ENCODE measurements around the gene CTCF. TPM values are rescaled to one million over a fixed set of nuclear protein-coding genes. Genes with fewer than 3 reads are reported as not detected.

CTCF gene
- total and polyA plus RNA-seq, 7 experiments from 2014 or later, result 49.8 to 78.6 (median 59.8) TPM

DNA sequence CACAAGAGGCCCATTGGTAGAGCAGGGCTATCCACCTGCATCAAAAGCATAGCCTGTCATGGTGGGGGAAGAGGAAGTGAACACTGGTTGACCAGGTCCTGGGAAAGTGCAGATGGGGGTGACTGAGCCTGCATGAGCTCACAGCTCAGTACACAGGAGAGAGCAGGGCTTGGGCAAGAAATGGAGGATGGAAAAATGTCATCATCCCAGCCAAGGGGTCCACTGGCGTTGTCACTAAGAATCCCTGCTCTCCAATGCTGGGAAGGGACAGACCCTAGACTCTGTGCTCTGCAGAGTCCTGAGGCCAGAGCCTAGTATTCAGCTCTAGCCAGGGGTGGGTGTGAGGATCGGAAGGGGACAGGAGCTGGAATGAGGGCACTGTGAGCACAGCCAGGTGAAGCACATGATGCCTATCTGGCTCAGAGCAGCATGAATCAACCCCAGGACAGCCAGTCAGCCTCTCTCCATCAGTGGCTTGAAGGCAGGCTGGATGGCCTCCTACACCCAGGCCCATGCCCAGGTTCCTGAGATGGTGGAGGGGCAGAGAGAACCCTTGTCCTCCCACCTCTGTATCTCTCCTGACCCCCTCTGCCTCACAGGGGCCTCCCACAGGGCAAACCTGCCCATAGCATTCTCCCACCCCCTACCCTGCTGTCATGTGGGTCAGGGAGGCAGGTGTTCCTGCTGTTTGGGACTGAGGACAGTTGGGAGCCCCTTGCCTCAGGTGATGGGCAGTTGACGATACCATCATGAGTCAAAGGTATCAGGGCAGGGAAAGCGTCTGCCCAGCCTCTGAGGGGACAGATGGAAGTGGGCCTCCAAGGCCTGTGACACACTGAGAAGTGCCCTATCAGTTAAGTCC, 13.8 kb upstream of the CTCF start:
- peak; percentile 31 for ATAC-seq
- H3K4me1 Mint-ChIP-seq, result peaks cover 28 to 61% (median 49%) of the 10 kb centered on the region in 7 donors
- H3K4me3 ChIP-seq (ENCODE audit: low read length), result no peak overlapping the region

GRCh38 chr16:67549240-67549639, 13.1 kb upstream of the CTCF start:
- Mint-ChIP-seq H3K36me3 (peaks cover 0 to 7% (median 6%) of the 10 kb centered on the region in 5 donors), H3K27ac (peak overlapping the region; percentile 44 to 99 (median 96)), H3K27me3 (no peaks in the 10 kb centered on the region), H3K9me3 (no peaks in the 10 kb centered on the region), H3K4me1 (peaks cover 28 to 62% (median 53%) of the 10 kb centered on the region in 7 donors), H3K4me3 (peak overlapping the region in 1 of 10 donors; percentile 6)
- no peak for DNase-seq
- H3K4me3 ChIP-seq (ENCODE audit: low read length), result no peak overlapping the region
- peaks cover 19 to 55% of the 10 kb centered on the region in 2 donors for H3K4me1 ChIP-seq (ENCODE audit: control insufficient read depth in 2 of 2, insufficient read depth in 2 of 2, low read length in 2 of 2)
- H3K9me3 ChIP-seq (ENCODE audit: control insufficient read depth in 2 of 3, low read length in 3 of 3), result no peaks in the 10 kb centered on the region
- POLR2A ChIA-PET, result interaction anchor here (0.6 to 20.8 kb wide), 5 partner anchors 10 to 111 kb away, joined by 3 to 581 read pairs (median 4); partner anchors contain the start of genes ACD, CARMIL2 and CTCF
- H3K27me3 ChIP-seq (ENCODE audit: control insufficient read depth in 2 of 2, insufficient read depth in 2 of 2, low read length in 2 of 2), result no peaks in the 10 kb centered on the region
- peak overlapping the region; percentile 70 for H3K27ac ChIP-seq (ENCODE audit: low read depth, low read length)
- CTCF ChIA-PET, result interaction anchor here (1.1 to 3.8 kb wide), 4 partner anchors 10 to 96 kb away, joined by 3 to 21 read pairs (median 4); partner anchors contain the start of genes CARMIL2 and CTCF
- H3K36me3 ChIP-seq (ENCODE audit: control insufficient read depth in 2 of 3, insufficient read depth in 3 of 3, low read length in 3 of 3), result peaks cover 0 to 13% (median 0%) of the 10 kb centered on the region in 3 experiments
- ATAC-seq, result no peak
- intact Hi-C loops (cut with micrococcal nuclease), result no loop called here

More for the DNA sequence above, 13.8 kb upstream of the CTCF start:
- peaks cover 0 to 9% (median 3%) of the 10 kb centered on the region in 5 donors for H3K36me3 Mint-ChIP-seq
- CTCF ChIA-PET, result interaction anchor here (0.8 to 6.0 kb wide), 18 partner anchors 11 to 258 kb away, joined by 3 to 256 read pairs (median 9); partner anchors contain the start of genes ACD, ATP6V0D1, C16orf86 and CARMIL2
- peak overlapping the region; percentile 84 to 99 (median 97) for H3K27ac Mint-ChIP-seq
- DNase-seq, result no peak
- Histone ChIP-seq H3K27ac (ENCODE audit: low read depth, low read length) (peak overlapping the region; percentile 70), H3K27me3 (ENCODE audit: control insufficient read depth in 2 of 2, insufficient read depth in 2 of 2, low read length in 2 of 2) (no peaks in the 10 kb centered on the region), H3K9me3 (ENCODE audit: control insufficient read depth in 2 of 3, low read length in 3 of 3) (no peaks in the 10 kb centered on the region), H3K4me1 (ENCODE audit: control insufficient read depth in 2 of 2, insufficient read depth in 2 of 2, low read length in 2 of 2) (peaks cover 19 to 49% of the 10 kb centered on the region in 2 donors), H3K36me3 (ENCODE audit: control insufficient read depth in 2 of 3, insufficient read depth in 3 of 3, low read length in 3 of 3) (peaks cover 0 to 13% (median 0%) of the 10 kb centered on the region in 3 experiments)
- H3K9me3 Mint-ChIP-seq, result peaks cover 0 to 2% (median 0%) of the 10 kb centered on the region in 11 donors
- POLR2A ChIA-PET, result interaction anchor here (0.8 to 20.8 kb wide), 15 partner anchors 10 to 258 kb away, joined by 3 to 581 read pairs (median 7); partner anchors contain the start of genes ACD, ATP6V0D1, C16orf86 and CARMIL2
- intact Hi-C loops (cut with micrococcal nuclease), result no loop called here
- H3K27me3 Mint-ChIP-seq, result no peaks in the 10 kb centered on the region
- peak overlapping the region; percentile 28 to 92 (median 86) for H3K4me3 Mint-ChIP-seq

GRCh38 chr16:67549936-67550335, 12.4 kb upstream of the CTCF start:
- Mint-ChIP-seq H3K9me3 (no peaks in the 10 kb centered on the region), H3K27me3 (no peaks in the 10 kb centered on the region), H3K36me3 (peaks cover 0 to 9% (median 7%) of the 10 kb centered on the region in 5 donors), H3K27ac (peak overlapping the region; percentile 44 to 99 (median 96)), H3K4me1 (peaks cover 28 to 66% (median 56%) of the 10 kb centered on the region in 7 donors), H3K4me3 (peak overlapping the region in 3 of 10 donors; percentile 44 to 61 (median 52))
- H3K4me1 ChIP-seq (ENCODE audit: control insufficient read depth in 2 of 2, insufficient read depth in 2 of 2, low read length in 2 of 2), result peaks cover 19 to 55% of the 10 kb centered on the region in 2 donors
- intact Hi-C loops (cut with micrococcal nuclease), result no loop called here
- peaks cover 0 to 11% (median 0%) of the 10 kb centered on the region in 3 experiments for H3K36me3 ChIP-seq (ENCODE audit: control insufficient read depth in 2 of 3, insufficient read depth in 3 of 3, low read length in 3 of 3)
- POLR2A ChIA-PET, result interaction anchor here (0.6 to 20.8 kb wide), 4 partner anchors 9 to 298 kb away, joined by 3 to 581 read pairs (median 6); partner anchors contain the start of genes ACD, CARMIL2 and CTCF
- CTCF ChIA-PET, result interaction anchor here (0.6 to 3.8 kb wide), 5 partner anchors 9 to 118 kb away, joined by 3 to 21 read pairs (median 3); partner anchors contain the start of genes CARMIL2 and CTCF
- no peaks in the 10 kb centered on the region for H3K27me3 ChIP-seq (ENCODE audit: control insufficient read depth in 2 of 2, insufficient read depth in 2 of 2, low read length in 2 of 2)
- H3K27ac ChIP-seq (ENCODE audit: low read depth, low read length), result peak overlapping the region; percentile 70
- H3K9me3 ChIP-seq (ENCODE audit: control insufficient read depth in 2 of 3, low read length in 3 of 3), result no peaks in the 10 kb centered on the region
- ATAC-seq (no peak), DNase-seq (no peak)
- no peak overlapping the region for H3K4me3 ChIP-seq (ENCODE audit: low read length)

DNA sequence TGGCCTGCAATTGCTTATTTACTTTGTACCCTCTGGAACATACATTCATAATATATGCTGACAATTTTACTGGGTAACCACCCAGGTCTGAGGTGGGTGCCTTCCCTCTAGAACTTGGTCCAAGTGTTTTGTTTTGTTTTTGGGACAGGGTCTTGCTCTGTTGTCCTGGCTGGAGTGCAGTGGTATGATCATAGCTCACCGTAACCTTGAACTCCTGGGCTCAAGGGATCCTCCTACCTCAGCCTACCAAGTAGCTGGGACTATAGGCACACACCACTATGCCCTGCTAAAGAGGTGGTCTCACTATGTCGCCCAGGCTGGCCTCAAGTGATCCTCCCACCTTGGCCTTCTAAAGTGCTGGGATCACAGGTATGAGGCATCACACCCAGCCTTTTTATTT, 11.2 kb upstream of the CTCF start:
- H3K9me3 Mint-ChIP-seq, result no peaks in the 10 kb centered on the region
- Histone ChIP-seq H3K4me3 (ENCODE audit: low read length) (no peak overlapping the region), H3K27ac (ENCODE audit: low read depth, low read length) (no peak overlapping the region), H3K36me3 (ENCODE audit: control insufficient read depth in 2 of 3, insufficient read depth in 3 of 3, low read length in 3 of 3) (no peaks in the 10 kb centered on the region), H3K9me3 (ENCODE audit: control insufficient read depth in 2 of 3, low read length in 3 of 3) (no peaks in the 10 kb centered on the region), H3K4me1 (ENCODE audit: control insufficient read depth in 2 of 2, insufficient read depth in 2 of 2, low read length in 2 of 2) (peaks cover 26 to 64% of the 10 kb centered on the region in 2 donors), H3K27me3 (ENCODE audit: control insufficient read depth in 2 of 2, insufficient read depth in 2 of 2, low read length in 2 of 2) (no peaks in the 10 kb centered on the region)
- CTCF ChIA-PET, result interaction anchor here (1.5 to 3.8 kb wide), 2 partner anchors 11 to 70 kb away, joined by 4 to 21 read pairs; partner anchors contain the start of genes ATP6V0D1 and CTCF
- POLR2A ChIA-PET, result interaction anchor here (0.7 to 20.8 kb wide), 4 partner anchors 8 to 109 kb away, joined by 3 to 581 read pairs (median 16); partner anchors contain the start of genes ACD, CARMIL2 and CTCF
- no peaks in the 10 kb centered on the region for H3K27me3 Mint-ChIP-seq
- ATAC-seq (no peak), DNase-seq (no peak)
- H3K4me3 Mint-ChIP-seq, result no peak overlapping the region
- no peak overlapping the region for H3K27ac Mint-ChIP-seq
- H3K36me3 Mint-ChIP-seq, result peaks cover 0 to 10% (median 7%) of the 10 kb centered on the region in 5 donors
- intact Hi-C loops (cut with micrococcal nuclease), result no loop called here
- peaks cover 35 to 76% (median 63%) of the 10 kb centered on the region in 7 donors for H3K4me1 Mint-ChIP-seq

- Mint-ChIP-seq H3K4me1 (peaks cover 31 to 79% (median 63%) of the 10 kb centered on the region in 7 donors), H3K27ac (peak overlapping the region; percentile 70 to 96 (median 93)), H3K9me3 (no peaks in the 10 kb centered on the region), H3K4me3 (peak overlapping the region in 4 of 10 donors; percentile 59 to 73 (median 63)), H3K36me3 (peaks cover 0 to 10% (median 7%) of the 10 kb centered on the region in 5 donors), H3K27me3 (no peaks in the 10 kb centered on the region)
- Histone ChIP-seq H3K27me3 (ENCODE audit: control insufficient read depth in 2 of 2, insufficient read depth in 2 of 2, low read length in 2 of 2) (no peaks in the 10 kb centered on the region), H3K4me3 (ENCODE audit: low read length) (no peak overlapping the region), H3K4me1 (ENCODE audit: control insufficient read depth in 2 of 2, insufficient read depth in 2 of 2, low read length in 2 of 2) (peaks cover 31 to 67% of the 10 kb centered on the region in 2 donors), H3K36me3 (ENCODE audit: control insufficient read depth in 2 of 3, insufficient read depth in 3 of 3, low read length in 3 of 3) (no peaks in the 10 kb centered on the region), H3K27ac (ENCODE audit: low read depth, low read length) (peak overlapping the region; percentile 54), H3K9me3 (ENCODE audit: control insufficient read depth in 2 of 3, low read length in 3 of 3) (no peaks in the 10 kb centered on the region)
- intact Hi-C loops (cut with micrococcal nuclease), result no loop called here
- DNase-seq (no peak), ATAC-seq (no peak)
- ChIA-PET CTCF (interaction anchor here (1.0 to 3.8 kb wide), 4 partner anchors 10 to 93 kb away, joined by 3 to 21 read pairs (median 5); partner anchors contain the start of genes ATP6V0D1, CARMIL2 and CTCF), POLR2A (interaction anchor here (1.1 to 20.8 kb wide), 4 partner anchors 6 to 92 kb away, joined by 3 to 581 read pairs (median 304); partner anchors contain the start of genes CARMIL2 and CTCF)
These were observed 10.4 kb upstream of the CTCF start for GRCh38 chr16:67551972-67552371.

- Mint-ChIP-seq H3K4me1 (peaks cover 29 to 77% (median 63%) of the 10 kb centered on the region in 7 donors), H3K27ac (peak overlapping the region; percentile 70 to 96 (median 93)), H3K36me3 (peaks cover 0 to 10% (median 7%) of the 10 kb centered on the region in 5 donors), H3K27me3 (no peaks in the 10 kb centered on the region), H3K4me3 (peak overlapping the region in 9 of 10 donors; percentile 44 to 86 (median 62)), H3K9me3 (no peaks in the 10 kb centered on the region)
- H3K27me3 ChIP-seq (ENCODE audit: control insufficient read depth in 2 of 2, insufficient read depth in 2 of 2, low read length in 2 of 2), result no peaks in the 10 kb centered on the region
- ChIA-PET POLR2A (interaction anchor here (1.1 to 20.8 kb wide), 4 partner anchors 6 to 92 kb away, joined by 3 to 581 read pairs (median 304); partner anchors contain the start of genes CARMIL2 and CTCF), CTCF (interaction anchor here (0.7 to 3.8 kb wide), 4 partner anchors 10 to 374 kb away, joined by 3 to 21 read pairs (median 4); partner anchors contain the start of genes CARMIL2 and CTCF)
- peak overlapping the region; percentile 54 for H3K27ac ChIP-seq (ENCODE audit: low read depth, low read length)
- DNase-seq (no peak), ATAC-seq (no peak)
- no peak overlapping the region for H3K4me3 ChIP-seq (ENCODE audit: low read length)
- intact Hi-C loops (cut with micrococcal nuclease), result no loop called here
- H3K9me3 ChIP-seq (ENCODE audit: control insufficient read depth in 2 of 3, low read length in 3 of 3), result no peaks in the 10 kb centered on the region
- peaks cover 27 to 63% of the 10 kb centered on the region in 2 donors for H3K4me1 ChIP-seq (ENCODE audit: control insufficient read depth in 2 of 2, insufficient read depth in 2 of 2, low read length in 2 of 2)
- H3K36me3 ChIP-seq (ENCODE audit: control insufficient read depth in 2 of 3, insufficient read depth in 3 of 3, low read length in 3 of 3), result no peaks in the 10 kb centered on the region
These were observed 9.8 kb upstream of the CTCF start for GRCh38 chr16:67552476-67552875.

Data from naive thymus-derived CD4-positive, alpha-beta T cell (primary cell).